Heart right ventricle (tissue), 16 donors: ENCODE data around the gene ACSM3. TPM values are rescaled to one million over a fixed set of nuclear protein-coding genes. Genes with fewer than 3 reads are reported as not detected.

Source experiments
- ATAC-seq, 8 donors: fragments of 200-7000 bp; cut with Tn5 transposase; one replicate each; pipeline ENCODE4 v1.9.1; 2020; ENCODE audit warnings: mild to moderate bottlenecking in 8 of 8, moderate library complexity in 8 of 8, moderate number of reproducible peaks in 1 of 8
- DNase-seq, 2 donors: peaks; one replicate each; pipeline ENCODE4 v3.0.0-alpha.2; 2020
- H3K27ac ChIP-seq, 10 donors: fragments of 200-600 bp; sonication (generic) in 2 of 10; one replicate each; pipeline versions ENCODE4 v1.5.0 to v1.8.0; 2020 to 2022; ENCODE audit warnings: mild to moderate bottlenecking in 3 of 10
- H3K27me3 ChIP-seq, 7 donors: fragments of 200-600 bp; one replicate each; pipeline ENCODE4 v1.8.0; 2021 to 2022; ENCODE audit warnings: mild to moderate bottlenecking in 2 of 7
- H3K36me3 ChIP-seq, 9 donors: fragments of 200-600 bp; sonication (generic) in 1 of 9; one replicate each; pipeline versions ENCODE4 v1.5.0 to v1.8.0; 2020 to 2022; ENCODE audit warnings: mild to moderate bottlenecking in 2 of 9
- H3K4me1 ChIP-seq, 9 donors: fragments of 200-600 bp; sonication (generic) in 1 of 9; one replicate each; pipeline versions ENCODE4 v1.5.0 to v1.8.0; 2020 to 2022; ENCODE audit warnings: mild to moderate bottlenecking in 4 of 9
- H3K4me3 ChIP-seq, 10 donors: fragments of 200-600 bp; sonication (generic) in 2 of 10; one replicate each; pipeline versions ENCODE4 v1.5.0 to v1.8.0; 2020 to 2022; ENCODE audit warnings: mild to moderate bottlenecking in 7 of 10, moderate library complexity in 2 of 10
- H3K9me3 ChIP-seq, 11 donors: fragments of 200-600 bp in 10 of 11; sonication (generic) in 2 of 11; one replicate each; pipeline versions ENCODE4 v1.5.0 to v1.8.0; 2013 to 2022; ENCODE audit warnings: mild to moderate bottlenecking in 2 of 11, control low read depth in 1 of 11, moderate library complexity in 1 of 11
- CTCF ChIP-seq, 9 donors: fragments of 200-600 bp; sonication (generic) in 2 of 9; IDR thresholded peaks; one replicate each; pipeline versions ENCODE4 v1.5.0 to v1.8.0; 2021 to 2022; ENCODE audit warnings: antibody characterized with exemption in 9 of 9, mild to moderate bottlenecking in 5 of 9, moderate library complexity in 1 of 9
- WGBS, 2 donors: extraction: QIAGEN DNeasy Blood & Tissue Kit; methylation state at CpG; one replicate each; pipeline ENCODE4 v1.1.7; 2013; ENCODE audit warnings: inconsistent platforms in 1 of 2; 5-methylcytosine and 5-hydroxymethylcytosine counted together
- intact Hi-C, 10 donors: fragments of 100-400 bp; cut with DNase I; formaldehyde crosslinking; loops; one replicate each; pipeline versions ENCODE4 v1.11.1 to v1.14.2; 2022
- polyA plus RNA-seq, 2 donors: library from polyadenylated mRNA; stranded (reverse); fragments of 200-250 nt; gene quantifications; one replicate each; pipeline ENCODE4 v1.2.3, GENCODE V29; 2013
- total RNA-seq, 10 donors: library from RNA; stranded (reverse); fragmentation: NEBNext Ultra II Directional in 3 of 10; extraction: Animal tissue kit (Norgen Biotek cat#: 25700) in 3 of 10; gene quantifications; one replicate each; pipeline versions ENCODE4 v1.2.1 to v1.2.4, GENCODE V29; 2021 to 2023
- donor health status: Arrhythmogenic right ventricular cardiomyopathy.
- donor health status: ischemic (EF 13 %, LVEDD 7.1; RV severe dilation, severe dysfunction).
- donor health status: healthy with polysubstance abuse.
- donor health status: DM: no; HTN: yes; CAD: no.
- donor health status: DM: no; HTN: no; CAD: no.
- donor health status: ischemic (EF 25% LVEDD 6.9; RV normal size, moderate dysfunction).
- donor health status: ischemic (EF 25% LVEDD 5.7; RV mildly dilated, moderate dysfunction).
- donor health status: healthy.
- donor health status: DM: yes; HTN: yes; CAD: no.
- donor health status: Ischemic cardiomyopathy.
- donor health status: ischemic (EF 35%, LVEDD 5.7; RV mildly dilated, moderate dysfunction).
- donor health status: nonischemic (EF 11% LVEDD 7.7; RV severe dilation, severe dysfunction).
- donor health status: DM: yes; HTN: yes; CAD: no.
- donor health status: PGD.
- donor health status: ischemic (EF 29% LVEDD 5.4; RV normal size, mild dysfunction).
- donor health status: nonischemic (EF 23%, LVEDD 6.1; RV moderate dilation, normal function).

ACSM3 gene
- total and polyA plus RNA-seq, 12 donors = 2.3 to 45.1 (median 5.9) TPM

GRCh38 chr16:20806168-20807050, 42.6 kb downstream of the ACSM3 start, which contains the start of the genes ERI2 and REXO5:
Gene ERI2, minus strand, starts transcription at chr16:20806472. Its CDS starts 42 bp downstream, at chr16:20806430.
Gene REXO5, plus strand, starts transcription at chr16:20806527. Its CDS starts 427 bp downstream, at chr16:20806954.
- Histone ChIP-seq H3K4me3 (peak within 1 kb of the TSS; percentile 73 to 95 (median 88)), H3K4me1 (peaks cover 0 to 32% (median 17%) of the 10 kb centered on the region in 9 donors), H3K36me3 (peaks cover 0 to 20% (median 0%) of the 10 kb centered on the region in 9 donors), H3K27me3 (no peaks in the 10 kb centered on the region), H3K9me3 (no peaks in the 10 kb centered on the region), H3K27ac (peak within 1 kb of the TSS; percentile 89 to 97 (median 95))
- 0 to 1% methylated on average over 73 to 74 of the region's 74 CpGs for WGBS, 2 donors
- intact Hi-C loops = loop anchor here in 2 of 10 donors (2.0 to 5.0 kb wide), 4 partner anchors 42 to 296 kb away; partner anchors contain the start of genes DCUN1D3 (in 1 of the 2) and LYRM1 (in 1 of the 2)
- peak; percentile 90 to 92 for DNase-seq
- peak in 7 of 9 donors; percentile 32 to 64 (median 51) for TF ChIP-seq CTCF (IDR thresholded peaks at IDR 0.05)
- ATAC-seq = peak; percentile 94 to 97 (median 96)

GRCh38 chr16:20807862-20808261, 44.0 kb downstream of the ACSM3 start:
- no peaks in the 10 kb centered on the region for H3K9me3 ChIP-seq
- TF ChIP-seq CTCF (IDR thresholded peaks at IDR 0.05) = no peak
- ATAC-seq (no peak), DNase-seq (no peak)
- peaks cover 0 to 32% (median 17%) of the 10 kb centered on the region in 9 donors for H3K4me1 ChIP-seq
- no peaks in the 10 kb centered on the region for H3K27me3 ChIP-seq
- intact Hi-C loops = loop anchor here in 2 of 10 donors (2.0 to 5.0 kb wide), 4 partner anchors 41 to 294 kb away; partner anchors contain the start of genes DCUN1D3 (in 1 of the 2) and LYRM1 (in 1 of the 2)
- WGBS, 2 donors = 92 to 94% methylated on average over 11 of the region's 11 CpGs
- H3K36me3 ChIP-seq = peaks cover 0 to 6% (median 0%) of the 10 kb centered on the region in 9 donors
- peak overlapping the region in 1 of 10 donors; percentile 95 for H3K27ac ChIP-seq
- peak overlapping the region in 1 of 10 donors; percentile 87 for H3K4me3 ChIP-seq

- Histone ChIP-seq H3K4me3 (no peak overlapping the region), H3K27ac (no peak overlapping the region), H3K9me3 (no peaks in the 10 kb centered on the region), H3K36me3 (peaks cover 0 to 30% (median 0%) of the 10 kb centered on the region in 9 donors), H3K4me1 (peaks cover 0 to 11% (median 6%) of the 10 kb centered on the region in 9 donors), H3K27me3 (no peaks in the 10 kb centered on the region)
- WGBS, 2 donors = 96 to 97% methylated on average over 10 of the region's 10 CpGs
- TF ChIP-seq CTCF (IDR thresholded peaks at IDR 0.05) = no peak
- ATAC-seq (no peak), DNase-seq (no peak)
- intact Hi-C loops = no loop called here
These were observed 48.1 kb downstream of the ACSM3 start for GRCh38 chr16:20811889-20812439.

GRCh38 chr16:20812510-20812909, 48.7 kb downstream of the ACSM3 start:
- TF ChIP-seq CTCF (IDR thresholded peaks at IDR 0.05) = no peak
- no peak for ATAC-seq
- H3K4me1 ChIP-seq = peaks cover 0 to 6% (median under 1%) of the 10 kb centered on the region in 9 donors
- H3K4me3 ChIP-seq = no peak overlapping the region
- H3K27me3 ChIP-seq = no peaks in the 10 kb centered on the region
- no peak for DNase-seq
- intact Hi-C loops = no loop called here
- H3K27ac ChIP-seq = no peak overlapping the region
- no peaks in the 10 kb centered on the region for H3K9me3 ChIP-seq
- WGBS, 2 donors = 84 to 90% methylated on average over 2 of the region's 2 CpGs
- H3K36me3 ChIP-seq = peaks cover 0 to 35% (median 0%) of the 10 kb centered on the region in 9 donors
